ENCODE measurements around the gene SNTA1. TPM values are rescaled to one million over a fixed set of nuclear protein-coding genes. Genes with fewer than 3 reads are reported as not detected.
"Not testable (repeated sequence)": the region's sequence is repeated elsewhere in the genome, so short reads cannot be mapped to it uniquely, and the experiment has no call there.

SNTA1 gene
- total RNA-seq, 4 donors from 2014 or later: 193 to 291 (median 248) TPM

- intact Hi-C loops (cut with DNase I): no loop called here
- H3K27me3 ChIP-seq: no peaks in the 10 kb centered on the region
- H3K36me3 ChIP-seq: no peaks in the 10 kb centered on the region
- 92 to 93% methylated on average over 10 of the region's 10 CpGs for WGBS, 2 donors
- TF ChIP-seq POLR2A (IDR thresholded peaks at IDR 0.05) (no peak), CTCF (IDR thresholded peaks at IDR 0.05) (no peak)
- peaks cover 8 to 12% of the 10 kb centered on the region in 2 donors for H3K4me1 ChIP-seq
- no peak for DNase-seq
- no peak overlapping the region for H3K27ac ChIP-seq
- H3K9me3 ChIP-seq: no peaks in the 10 kb centered on the region
- H3K4me3 ChIP-seq (replicated peaks in 1 of 3): no peak overlapping the region
Observed at GRCh38 chr20:33488201-33488600, 44.6 kb upstream of the SNTA1 start.

GRCh38 chr20:33483186-33483585 lies 39.6 kb upstream of the SNTA1 start:
- H3K27me3 ChIP-seq; H3K36me3 ChIP-seq; H3K4me3 ChIP-seq (replicated peaks in 1 of 3); intact Hi-C loops (cut with DNase I); H3K4me1 ChIP-seq; DNase-seq; H3K27ac ChIP-seq; H3K9me3 ChIP-seq: not testable (repeated sequence)
- WGBS, 2 donors: 87 to 93% methylated on average over 5 of the region's 5 CpGs

- no peak for TF ChIP-seq POLR2A (IDR thresholded peaks at IDR 0.05)
- TF ChIP-seq CTCF (IDR thresholded peaks at IDR 0.05): no peak
- Histone ChIP-seq H3K4me1 (no peaks in the 10 kb centered on the region), H3K36me3 (no peaks in the 10 kb centered on the region), H3K27ac (no peak overlapping the region), H3K9me3 (no peaks in the 10 kb centered on the region), H3K4me3 (replicated peaks in 1 of 3) (no peak overlapping the region), H3K27me3 (no peaks in the 10 kb centered on the region)
- 90 to 91% methylated on average over 6 of the region's 6 CpGs for WGBS, 2 donors
- intact Hi-C loops (cut with DNase I): no loop called here
- DNase-seq: no peak
Observed at GRCh38 chr20:33482581-33482980, 39.0 kb upstream of the SNTA1 start.

GRCh38 chr20:33481431-33481941 lies 37.9 kb upstream of the SNTA1 start:
- WGBS, 2 donors: 93 to 94% methylated on average over 8 of the region's 8 CpGs

GRCh38 chr20:33480048-33480447 lies 36.5 kb upstream of the SNTA1 start:
- no peaks in the 10 kb centered on the region for H3K9me3 ChIP-seq
- no peak overlapping the region for H3K4me3 ChIP-seq (replicated peaks in 1 of 3)
- no peak for TF ChIP-seq POLR2A (IDR thresholded peaks at IDR 0.05)
- no peak for TF ChIP-seq CTCF (IDR thresholded peaks at IDR 0.05)
- H3K36me3 ChIP-seq: no peaks in the 10 kb centered on the region
- H3K4me1 ChIP-seq: no peaks in the 10 kb centered on the region
- no peak overlapping the region for H3K27ac ChIP-seq
- no peaks in the 10 kb centered on the region for H3K27me3 ChIP-seq
- 89 to 94% methylated on average over 5 of the region's 5 CpGs for WGBS, 2 donors
- DNase-seq: no peak
- intact Hi-C loops (cut with DNase I): no loop called here

More at GRCh38 chr20:33481431-33481941, 37.9 kb upstream of the SNTA1 start:
- Histone ChIP-seq H3K4me3 (replicated peaks in 1 of 3) (no peak overlapping the region), H3K27ac (no peak overlapping the region), H3K4me1 (no peaks in the 10 kb centered on the region), H3K36me3 (no peaks in the 10 kb centered on the region), H3K9me3 (no peaks in the 10 kb centered on the region), H3K27me3 (no peaks in the 10 kb centered on the region)
- intact Hi-C loops (cut with DNase I): no loop called here
- TF ChIP-seq CTCF (IDR thresholded peaks at IDR 0.05) (no peak), POLR2A (IDR thresholded peaks at IDR 0.05) (no peak)
- no peak for DNase-seq
